Gastrocnemius medialis (tissue), 4 donors: ENCODE data around the gene NCAPG.

Experiments used
- CTCF ChIP-seq, 5 experiments: fragments of 450-650 bp in 3 of 5; fragments of 200-600 bp in 2 of 5; sonication (generic) in 2 of 5; IDR thresholded peaks in 4 of 5; conservative IDR thresholded peaks in 1 of 5; 1 replicate in 4 of 5; 2 replicates in 1 of 5; pipeline ENCODE4 v1.5.1; 2016 to 2019; ENCODE audit warnings: antibody characterized with exemption in 5 of 5, mild to moderate bottlenecking in 3 of 5, moderate library complexity in 3 of 5
- POLR2A ChIP-seq, 2 donors: fragments of 450-650 bp; IDR thresholded peaks; one replicate each; pipeline ENCODE4 v1.6.1; 2017; ENCODE audit warnings: antibody characterized with exemption in 2 of 2, mild to moderate bottlenecking in 2 of 2, moderate library complexity in 2 of 2

- no peak for TF ChIP-seq CTCF (IDR thresholded peaks at IDR 0.05 in 4 of 5, conservative IDR thresholded peaks at IDR 0.05 in 1 of 5)
- TF ChIP-seq POLR2A (IDR thresholded peaks at IDR 0.05) = no peak
These were observed 1.1 kb upstream of the NCAPG start for GRCh38 chr4:17809667-17810066.
